DOHH2 (cell line): ENCODE measurements around the gene SBK2.

Source experiments
- EZH2phosphoT487 ChIP-seq: fragments of 200-600 bp; sonication (generic); IDR thresholded peaks from 2 replicates; pipeline ENCODE4 v1.6.1; 2017; ENCODE audit warnings: borderline replicate concordance, mild to moderate bottlenecking, antibody characterized with exemption, low read length, moderate library complexity, mixed read lengths
- TF ChIP-seq, protein P1 (sequence below): fragments of 200-600 bp; sonication (generic); IDR thresholded peaks from one replicate; pipeline ENCODE4 v1.5.1; 2014; ENCODE audit warnings: antibody characterized with exemption, mild to moderate bottlenecking, low read depth, low read length; ENCODE audit not compliant: poor library complexity, severe bottlenecking

DNA sequence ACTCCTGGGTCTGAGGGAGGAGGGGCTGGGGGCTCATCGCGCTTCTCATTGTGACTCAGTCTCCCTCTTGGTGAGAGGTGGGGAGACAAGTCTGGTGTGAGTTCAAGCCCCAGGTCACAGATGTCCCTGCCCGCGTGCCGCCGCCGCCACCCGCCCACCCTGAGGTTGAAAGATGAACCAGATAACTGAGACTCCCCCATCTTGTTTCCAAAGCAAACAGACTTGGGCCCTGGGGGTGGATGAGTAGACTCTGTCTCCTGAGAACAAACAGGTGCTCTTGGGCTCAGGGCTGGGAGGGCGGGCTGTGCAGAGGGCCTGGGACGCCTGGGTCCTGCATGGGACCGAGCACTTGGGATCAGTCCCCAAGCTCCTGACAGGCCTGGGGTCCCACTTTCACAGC, 567 bp downstream of the SBK2 start:
- TF ChIP-seq, protein P1, sequence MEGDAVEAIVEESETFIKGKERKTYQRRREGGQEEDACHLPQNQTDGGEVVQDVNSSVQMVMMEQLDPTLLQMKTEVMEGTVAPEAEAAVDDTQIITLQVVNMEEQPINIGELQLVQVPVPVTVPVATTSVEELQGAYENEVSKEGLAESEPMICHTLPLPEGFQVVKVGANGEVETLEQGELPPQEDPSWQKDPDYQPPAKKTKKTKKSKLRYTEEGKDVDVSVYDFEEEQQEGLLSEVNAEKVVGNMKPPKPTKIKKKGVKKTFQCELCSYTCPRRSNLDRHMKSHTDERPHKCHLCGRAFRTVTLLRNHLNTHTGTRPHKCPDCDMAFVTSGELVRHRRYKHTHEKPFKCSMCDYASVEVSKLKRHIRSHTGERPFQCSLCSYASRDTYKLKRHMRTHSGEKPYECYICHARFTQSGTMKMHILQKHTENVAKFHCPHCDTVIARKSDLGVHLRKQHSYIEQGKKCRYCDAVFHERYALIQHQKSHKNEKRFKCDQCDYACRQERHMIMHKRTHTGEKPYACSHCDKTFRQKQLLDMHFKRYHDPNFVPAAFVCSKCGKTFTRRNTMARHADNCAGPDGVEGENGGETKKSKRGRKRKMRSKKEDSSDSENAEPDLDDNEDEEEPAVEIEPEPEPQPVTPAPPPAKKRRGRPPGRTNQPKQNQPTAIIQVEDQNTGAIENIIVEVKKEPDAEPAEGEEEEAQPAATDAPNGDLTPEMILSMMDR: no peak
- no peak for TF ChIP-seq EZH2phosphoT487
